UCSD-AML1 (cell line): ENCODE results near the gene ZNF548.
"Not testable (repeated sequence)": the region's sequence is repeated elsewhere in the genome, so short reads cannot be mapped to it uniquely, and the experiment has no call there.

Source experiments
- DNase-seq: peaks from one replicate; lab custom pipeline; 2025; ENCODE audit not compliant: unreplicated experiment; lab: John Stamatoyannopoulos, UW

ZNF548 gene

GRCh38 chr19:57389730-57390598 is at the start of gene ZNF548:
TSS of gene ZNF548 (plus strand) at chr19:57389854. CDS start at chr19:57390100, 246 bp downstream.
- peak; percentile 99 for DNase-seq

- DNase-seq: no peak
Measured at GRCh38 chr19:57342582-57342981, 47.1 kb upstream of the ZNF548 start.

- no peak for DNase-seq
Measured at GRCh38 chr19:57348136-57348535, 41.5 kb upstream of the ZNF548 start.

GRCh38 chr19:57350877-57351805 is 38.5 kb upstream of the ZNF548 start, which contains the start of gene ZNF304:
TSS of gene ZNF304 (plus strand) at chr19:57351271. CDS start at chr19:57351665, 394 bp downstream.
- DNase-seq: peak; percentile 86

GRCh38 chr19:57351867-57352266 is 37.8 kb upstream of the ZNF548 start:
- DNase-seq: no peak

- no peak for DNase-seq
Measured at GRCh38 chr19:57355916-57356315, 33.7 kb upstream of the ZNF548 start.

GRCh38 chr19:57357406-57357805 is 32.2 kb upstream of the ZNF548 start:
- DNase-seq: no peak

- no peak for DNase-seq
Measured at GRCh38 chr19:57359300-57359699, 30.4 kb upstream of the ZNF548 start.

- no peak for DNase-seq
Measured at GRCh38 chr19:57362419-57362818, 27.2 kb upstream of the ZNF548 start.

- peak; percentile 100 for DNase-seq
Measured at GRCh38 chr19:57362997-57363687, 26.5 kb upstream of the ZNF548 start, which contains the start of the genes TRAPPC2B and ZNF547. TSS of gene TRAPPC2B (plus strand) at chr19:57363551. CDS start at chr19:57364834, 1,283 bp downstream. TSS of gene ZNF547 (plus strand) at chr19:57363551. CDS start at chr19:57368556, 5,005 bp downstream.

GRCh38 chr19:57363688-57364181 is 25.9 kb upstream of the ZNF548 start:
- no peak for DNase-seq

- DNase-seq: no peak
Measured at GRCh38 chr19:57366776-57367175, 22.9 kb upstream of the ZNF548 start.

GRCh38 chr19:57374179-57374578 is 15.5 kb upstream of the ZNF548 start:
- DNase-seq: no peak

- DNase-seq: not testable (repeated sequence)
Measured at GRCh38 chr19:57374647-57375046, 15.0 kb upstream of the ZNF548 start.

- DNase-seq: no peak
Measured at GRCh38 chr19:57376151-57376550, 13.5 kb upstream of the ZNF548 start.

GRCh38 chr19:57377498-57378146 is 12.0 kb upstream of the ZNF548 start:
- DNase-seq: no peak

GRCh38 chr19:57380923-57381322 is 8.7 kb upstream of the ZNF548 start:
- DNase-seq: no peak

GRCh38 chr19:57382806-57383488 is 6.7 kb upstream of the ZNF548 start:
- no peak for DNase-seq

- no peak for DNase-seq
Measured at GRCh38 chr19:57389194-57389729, 392 bp upstream of the ZNF548 start.
